Neural progenitor cell (in vitro differentiated cells): ENCODE measurements around the gene GLO1. TPM values are rescaled to one million over a fixed set of nuclear protein-coding genes. Genes with fewer than 3 reads are reported as not detected.

Experiments
- DNase-seq: peaks from one replicate; pipeline ENCODE4 v3.0.0-alpha.2; 2016; ENCODE audit warnings: low spot score
- H2AFZ ChIP-seq: fragments of 200-600 bp; sonication (generic); replicated peaks from 2 replicates; pipeline ENCODE4 v1.6.1; 2016; ENCODE audit warnings: antibody characterized with exemption
- H3F3A ChIP-seq: fragments of 200-600 bp; sonication (generic); 2 replicates; pipeline ENCODE4 v1.6.1; 2016; ENCODE audit warnings: antibody characterized with exemption, low read depth
- H3K27ac ChIP-seq: fragments of 200-600 bp; sonication (generic); 2 replicates; pipeline ENCODE4 v1.5.1; 2016; ENCODE audit warnings: mild to moderate bottlenecking
- H3K27me3 ChIP-seq: fragments of 200-600 bp; sonication (generic); 2 replicates; pipeline ENCODE4 v1.6.1; 2016; ENCODE audit warnings: mild to moderate bottlenecking, moderate library complexity
- H3K36me3 ChIP-seq: fragments of 200-600 bp; sonication (generic); 2 replicates; pipeline ENCODE4 v1.5.1; 2016
- H3K4me1 ChIP-seq: fragments of 200-600 bp; sonication (generic); 2 replicates; pipeline ENCODE4 v1.6.1; 2016; ENCODE audit warnings: mixed run types
- H3K4me2 ChIP-seq: fragments of 200-600 bp; sonication (generic); 2 replicates; pipeline ENCODE4 v1.6.1; 2016
- H3K4me3 ChIP-seq: fragments of 200-600 bp; sonication (generic); 2 replicates; pipeline ENCODE4 v1.5.1; 2016
- H3K79me2 ChIP-seq: fragments of 200-600 bp; sonication (generic); 2 replicates; pipeline ENCODE4 v1.6.1; 2016; ENCODE audit warnings: low read depth
- H3K9ac ChIP-seq: fragments of 200-600 bp; sonication (generic); 2 replicates; pipeline ENCODE4 v1.6.1; 2016
- H3K9me3 ChIP-seq: fragments of 200-600 bp; sonication (generic); 2 replicates; pipeline ENCODE4 v1.5.1; 2016; ENCODE audit warnings: low read depth
- H4K20me1 ChIP-seq: fragments of 200-600 bp; sonication (generic); 2 replicates; pipeline ENCODE4 v1.6.1; 2016; ENCODE audit warnings: low read depth
- H3K27ac Mint-ChIP-seq: 3 replicates; pipeline ENCODE4 v1.8.0; 2021; ENCODE audit warnings: mixed read lengths
- H3K27me3 Mint-ChIP-seq: 2 replicates; pipeline ENCODE4 v1.8.0; 2022; ENCODE audit warnings: low read depth, mild to moderate bottlenecking, inconsistent platforms, moderate library complexity, mixed read lengths; ENCODE audit not compliant: insufficient read depth
- H3K36me3 Mint-ChIP-seq: 3 replicates; pipeline ENCODE4 v1.8.0; 2021; ENCODE audit warnings: mixed read lengths
- H3K4me1 Mint-ChIP-seq: 3 replicates; pipeline ENCODE4 v1.8.0; 2021; ENCODE audit warnings: mixed read lengths
- H3K4me3 Mint-ChIP-seq: 3 replicates; pipeline ENCODE4 v1.8.0; 2021; ENCODE audit warnings: mild to moderate bottlenecking, moderate library complexity, mixed read lengths
- H3K9me3 Mint-ChIP-seq: 3 replicates; pipeline ENCODE4 v1.8.0; 2020; ENCODE audit warnings: mixed read lengths
- EZH2 ChIP-seq: fragments of 200-600 bp; sonication (generic); IDR thresholded peaks from 2 replicates; pipeline ENCODE4 v1.6.1; 2017; ENCODE audit warnings: antibody characterized with exemption, mild to moderate bottlenecking, moderate library complexity
- EZH2phosphoT487 ChIP-seq: fragments of 200-600 bp; sonication (generic); IDR thresholded peaks from 2 replicates; pipeline ENCODE4 v1.6.1; 2017; ENCODE audit warnings: antibody characterized with exemption
- total RNA-seq: library from RNA; depleted of rRNA; stranded (reverse); fragments of >200 nt; gene quantifications from 2 replicates; pipeline ENCODE4 v1.2.3, GENCODE V29; 2015; ENCODE audit warnings: low replicate concordance
- TF ChIP-seq, protein P1 (sequence below): fragments of 200-600 bp; sonication (generic); IDR thresholded peaks from 2 replicates; pipeline ENCODE4 v1.5.1; 2017; ENCODE audit warnings: antibody characterized with exemption, mild to moderate bottlenecking

The GLO1 gene
- total RNA-seq, 1 donor from 2014 or later = 525 TPM

DNA sequence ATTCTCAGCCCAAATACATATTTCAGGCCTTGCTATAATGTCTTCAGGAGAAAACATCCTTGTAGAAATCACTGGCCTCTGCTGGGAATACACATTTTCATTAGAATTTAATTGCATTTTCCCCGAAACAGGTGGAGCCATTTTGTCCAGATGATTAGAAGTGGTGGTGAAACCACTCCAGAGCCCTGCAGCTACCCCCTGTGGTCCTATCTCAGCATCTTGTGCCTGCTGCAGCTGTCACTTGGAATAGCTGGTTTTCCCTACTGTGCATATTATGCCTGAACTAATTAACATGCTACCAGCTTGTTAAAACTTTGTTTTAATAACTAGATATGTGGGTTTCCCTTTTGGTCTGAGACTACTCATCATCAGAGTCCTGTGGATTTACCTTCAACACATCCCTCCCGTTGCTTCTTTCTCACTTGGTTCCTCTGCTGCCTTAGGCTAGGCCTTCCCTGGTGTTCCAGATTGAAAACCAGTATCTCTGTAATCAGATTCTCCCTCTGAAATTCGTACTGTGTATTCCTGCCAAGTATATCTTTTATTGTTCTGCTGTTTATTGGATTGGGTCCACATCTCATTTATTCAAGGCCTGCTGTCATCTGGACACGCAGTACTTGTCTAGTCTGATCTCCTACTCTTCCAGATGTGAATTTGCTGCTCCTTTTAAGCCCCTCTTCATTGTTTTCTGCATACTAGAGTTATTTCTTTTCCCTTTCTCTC, 27.4 kb upstream of the GLO1 start:
- Mint-ChIP-seq H3K27ac (no peak overlapping the region), H3K9me3 (peaks cover under 1% of the 10 kb centered on the region), H3K36me3 (no peaks in the 10 kb centered on the region), H3K27me3 (peaks cover 2% of the 10 kb centered on the region), H3K4me1 (peaks cover 8% of the 10 kb centered on the region), H3K4me3 (no peak overlapping the region)
- Histone ChIP-seq H3K36me3 (no peaks in the 10 kb centered on the region), H4K20me1 (no peaks in the 10 kb centered on the region), H3K27ac (no peak overlapping the region), H3K4me3 (no peak overlapping the region), H3F3A (no peaks in the 10 kb centered on the region), H3K4me1 (peaks cover 7% of the 10 kb centered on the region), H3K27me3 (no peaks in the 10 kb centered on the region), H3K9ac (no peak overlapping the region), H3K9me3 (no peaks in the 10 kb centered on the region), H2AFZ (no peak overlapping the region), H3K4me2 (no peak overlapping the region), H3K79me2 (no peaks in the 10 kb centered on the region)
- TF ChIP-seq, protein P1, sequence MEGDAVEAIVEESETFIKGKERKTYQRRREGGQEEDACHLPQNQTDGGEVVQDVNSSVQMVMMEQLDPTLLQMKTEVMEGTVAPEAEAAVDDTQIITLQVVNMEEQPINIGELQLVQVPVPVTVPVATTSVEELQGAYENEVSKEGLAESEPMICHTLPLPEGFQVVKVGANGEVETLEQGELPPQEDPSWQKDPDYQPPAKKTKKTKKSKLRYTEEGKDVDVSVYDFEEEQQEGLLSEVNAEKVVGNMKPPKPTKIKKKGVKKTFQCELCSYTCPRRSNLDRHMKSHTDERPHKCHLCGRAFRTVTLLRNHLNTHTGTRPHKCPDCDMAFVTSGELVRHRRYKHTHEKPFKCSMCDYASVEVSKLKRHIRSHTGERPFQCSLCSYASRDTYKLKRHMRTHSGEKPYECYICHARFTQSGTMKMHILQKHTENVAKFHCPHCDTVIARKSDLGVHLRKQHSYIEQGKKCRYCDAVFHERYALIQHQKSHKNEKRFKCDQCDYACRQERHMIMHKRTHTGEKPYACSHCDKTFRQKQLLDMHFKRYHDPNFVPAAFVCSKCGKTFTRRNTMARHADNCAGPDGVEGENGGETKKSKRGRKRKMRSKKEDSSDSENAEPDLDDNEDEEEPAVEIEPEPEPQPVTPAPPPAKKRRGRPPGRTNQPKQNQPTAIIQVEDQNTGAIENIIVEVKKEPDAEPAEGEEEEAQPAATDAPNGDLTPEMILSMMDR = no peak
- no peak for DNase-seq

DNA sequence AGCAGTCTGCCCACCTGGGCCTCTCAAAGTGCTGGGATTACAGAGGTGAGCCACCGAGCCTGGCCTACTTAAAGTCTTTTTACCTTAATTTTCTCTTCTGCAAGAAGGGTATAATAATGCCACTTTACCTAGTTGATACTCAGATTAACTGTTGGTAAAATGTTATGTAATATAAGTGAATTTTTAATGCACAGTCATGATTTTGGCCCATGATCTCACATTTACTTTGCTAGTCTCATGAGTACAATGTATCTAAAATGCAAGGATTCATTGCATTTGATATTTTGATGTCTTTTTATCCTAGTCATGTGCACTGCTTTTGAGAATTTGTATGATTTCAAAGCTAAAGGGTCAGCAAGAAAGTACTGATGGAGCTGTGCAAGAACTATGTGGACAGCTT, 25.3 kb upstream of the GLO1 start:
- no peak overlapping the region for H3K4me3 Mint-ChIP-seq
- no peaks in the 10 kb centered on the region for H4K20me1 ChIP-seq
- no peak overlapping the region for H3K4me2 ChIP-seq
- no peaks in the 10 kb centered on the region for H3K9me3 ChIP-seq
- no peaks in the 10 kb centered on the region for H3K27me3 ChIP-seq
- no peak overlapping the region for H3K4me3 ChIP-seq
- no peaks in the 10 kb centered on the region for H3K36me3 ChIP-seq
- H3K27me3 Mint-ChIP-seq = peaks cover 2% of the 10 kb centered on the region
- H3K79me2 ChIP-seq = no peaks in the 10 kb centered on the region
- no peak overlapping the region for H2AFZ ChIP-seq
- TF ChIP-seq EZH2phosphoT487 (no peak), EZH2 (no peak)
- TF ChIP-seq, protein P1 = no peak
- peaks cover 7% of the 10 kb centered on the region for H3K4me1 ChIP-seq
- peaks cover 10% of the 10 kb centered on the region for H3K4me1 Mint-ChIP-seq
- no peak overlapping the region for H3K9ac ChIP-seq
- no peaks in the 10 kb centered on the region for H3F3A ChIP-seq
- DNase-seq = no peak
- H3K36me3 Mint-ChIP-seq = no peaks in the 10 kb centered on the region
- H3K27ac Mint-ChIP-seq = no peak overlapping the region
- no peaks in the 10 kb centered on the region for H3K9me3 Mint-ChIP-seq
- no peak overlapping the region for H3K27ac ChIP-seq

DNA sequence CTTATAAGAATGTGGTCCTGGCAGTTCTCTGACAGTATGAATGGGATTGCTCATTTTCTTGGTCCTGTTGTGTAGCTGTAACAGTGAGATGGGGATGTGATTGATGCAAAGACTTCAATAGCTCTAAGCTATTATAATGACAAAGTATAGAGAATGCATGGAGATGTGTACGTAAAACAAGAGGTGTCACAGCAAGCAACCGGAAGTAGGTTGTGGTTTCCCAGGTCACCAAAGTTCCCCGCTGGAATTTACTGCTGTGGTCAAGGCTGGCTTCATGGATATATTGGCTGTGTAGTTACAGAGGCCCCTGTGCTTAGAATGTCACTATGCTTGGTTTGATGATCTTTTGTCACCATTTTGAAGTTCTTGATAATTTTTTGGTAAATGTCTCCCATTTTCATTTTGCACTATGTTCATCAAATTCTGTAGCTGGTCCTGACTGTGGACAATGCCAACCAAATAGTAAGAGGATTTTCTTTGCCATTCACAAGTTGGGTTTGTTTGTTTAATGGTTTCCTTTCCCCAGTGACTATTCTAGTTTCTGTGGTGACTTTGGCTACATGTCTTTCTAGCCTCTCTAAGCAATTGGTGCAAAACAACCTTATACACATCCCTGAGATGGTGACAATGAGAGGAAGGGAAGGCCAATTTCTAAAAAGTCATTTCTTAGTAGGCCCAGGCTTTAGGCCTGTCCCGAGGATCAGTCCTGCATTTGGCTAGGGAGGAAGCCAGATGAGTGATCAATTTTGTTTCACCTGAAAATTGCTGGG, 22.7 kb upstream of the GLO1 start:
- Mint-ChIP-seq H3K4me3 (no peak overlapping the region), H3K27me3 (peaks cover 2% of the 10 kb centered on the region), H3K4me1 (peaks cover 10% of the 10 kb centered on the region), H3K9me3 (peaks cover 2% of the 10 kb centered on the region), H3K36me3 (no peaks in the 10 kb centered on the region), H3K27ac (no peak overlapping the region)
- no peaks in the 10 kb centered on the region for H3K36me3 ChIP-seq
- no peak overlapping the region for H3K9ac ChIP-seq
- no peak overlapping the region for H2AFZ ChIP-seq
- no peaks in the 10 kb centered on the region for H3K79me2 ChIP-seq
- TF ChIP-seq EZH2 (no peak), EZH2phosphoT487 (no peak)
- TF ChIP-seq, protein P1 = no peak
- no peak overlapping the region for H3K4me3 ChIP-seq
- no peak for DNase-seq
- no peak overlapping the region for H3K4me2 ChIP-seq
- no peak overlapping the region for H3K27ac ChIP-seq
- H3K9me3 ChIP-seq = no peaks in the 10 kb centered on the region
- H3K4me1 ChIP-seq = no peaks in the 10 kb centered on the region
- H3F3A ChIP-seq = no peaks in the 10 kb centered on the region
- no peaks in the 10 kb centered on the region for H4K20me1 ChIP-seq
- no peaks in the 10 kb centered on the region for H3K27me3 ChIP-seq
